ENCODE results near the gene MT3. TPM values are rescaled to one million over a fixed set of nuclear protein-coding genes. Genes with fewer than 3 reads are reported as not detected.
A peak's percentile ranks its signal among the peaks of the same experiment; 100 is the strongest.

The MT3 gene
- total and polyA plus RNA-seq, 9 of the 15 experiments (the other 6 are each of a cell fraction or from before 2014, with no cell fraction given) = not detected

- peak within 1 kb of the TSS; percentile 47 for H3K4me3 ChIP-seq
- no peaks in the 10 kb centered on the region for H3K27me3 ChIP-seq (ENCODE audit: control insufficient read depth in 2 of 2, insufficient read depth in 2 of 2, low read length in 2 of 2)
- POLR2A ChIA-PET = interaction anchor here (0.7 to 0.9 kb wide), 3 partner anchors 10 to 74 kb away, joined by 3 to 6 read pairs (median 5); no protein-coding TSS in a partner anchor
- H3K27ac ChIP-seq (ENCODE audit: extremely low read depth, low read depth, low read length) = peak within 1 kb of the TSS; percentile 86
- H3K4me1 ChIP-seq (replicated peaks in 1 of 2; ENCODE audit: control insufficient read depth in 2 of 2, insufficient read depth in 2 of 2, low read length in 2 of 2) = peaks cover 27 to 29% of the 10 kb centered on the region in 2 experiments
- no peaks in the 10 kb centered on the region for H3K36me3 ChIP-seq (ENCODE audit: control insufficient read depth, insufficient read depth, low read length)
- H3K9me1 ChIP-seq (ENCODE audit: control insufficient read depth, insufficient read depth, low read length) = no peaks in the 10 kb centered on the region
- DNase-seq (ENCODE audit: extremely low read depth in 1 of 4, low spot score in 3 of 4) (peak; percentile 94 to 96 (median 95)), ATAC-seq (peak; percentile 98), FAIRE-seq (peak; percentile 78)
- H3K9me3 ChIP-seq (replicated peaks; ENCODE audit: control insufficient read depth, insufficient read depth, low read depth, low read length) = no peaks in the 10 kb centered on the region
- H3K79me2 ChIP-seq (ENCODE audit: control insufficient read depth, insufficient read depth, low read length) = no peaks in the 10 kb centered on the region
- peak within 1 kb of the TSS; percentile 69 to 95 for H3K9ac ChIP-seq (ENCODE audit: insufficient read depth in 1 of 2, low read depth in 2 of 2, low read length in 2 of 2)
- H2AFZ ChIP-seq (ENCODE audit: low read depth, low read length) = peak within 1 kb of the TSS; percentile 98
- in situ Hi-C loops (cut with MboI) = no loop called here
- intact Hi-C loops (cut with micrococcal nuclease) = loop anchor here (1.0 kb wide), 1 partner anchor 94 kb away; no protein-coding TSS in a partner anchor
- peak within 1 kb of the TSS; percentile 78 for H3K4me2 ChIP-seq (ENCODE audit: insufficient read depth, low read length)
- CTCF ChIA-PET (ENCODE audit: low intra/inter-chr PET ratio) = no interaction called here
- no peaks in the 10 kb centered on the region for H4K20me1 ChIP-seq (replicated peaks; ENCODE audit: control insufficient read depth, insufficient read depth, low read length)
- 7% methylated on average over 59 of the region's 62 CpGs for WGBS (ENCODE audit: insufficient coverage, low coverage, missing lambda C conversion rate)
- BruUV-seq (replicated peaks) = no TSS peak
- no peak for TF ChIP-seq CCAR2 (IDR thresholded peaks at IDR 0.05; ENCODE audit: low read depth, low read length)
- TF ChIP-seq TOE1 (IDR thresholded peaks at IDR 0.05; ENCODE audit: borderline replicate concordance) = no peak
- no peak for TF ChIP-seq TOE1 (CRISPR knock-in tag; IDR thresholded peaks at IDR 0.05; ENCODE audit: borderline replicate concordance, low read depth)
- no peak for TF ChIP-seq HMGXB4 (CRISPR knock-in tag; IDR thresholded peaks at IDR 0.05)
- no peak for TF ChIP-seq THRA (IDR thresholded peaks at IDR 0.05)
- TF ChIP-seq KLF16 (IDR thresholded peaks at IDR 0.05) = no peak
- TF ChIP-seq CBX3 (IDR thresholded peaks at IDR 0.05; ENCODE audit: borderline replicate concordance in 1 of 2, low read length in 2 of 2) = no peak
- TF ChIP-seq HEY1 (CRISPR knock-in tag; IDR thresholded peaks at IDR 0.05; ENCODE audit: borderline replicate concordance) = no peak
- TF ChIP-seq ZNF280A (IDR thresholded peaks at IDR 0.05; ENCODE audit: low read depth, partially characterized antibody) = no peak
- peak; percentile 76 for TF ChIP-seq MXI1 (IDR thresholded peaks at IDR 0.05; ENCODE audit: low read depth, low read length)
- TF ChIP-seq CEBPZ (IDR thresholded peaks at IDR 0.05; ENCODE audit: borderline replicate concordance, low read depth, low read length) = no peak
- TF ChIP-seq ZNF23 (CRISPR knock-in tag; IDR thresholded peaks at IDR 0.05) = no peak
- no peak for TF ChIP-seq TCFL5 (CRISPR knock-in tag; conservative IDR thresholded peaks at IDR 0.05)
Measured at GRCh38 chr16:56608043-56608875, 18.9 kb downstream of the MT3 start, which contains the start of gene MT2A. Gene MT2A, plus strand, starts transcription at chr16:56608584. Its CDS starts 72 bp downstream, at chr16:56608656.
